Astrocyte (in vitro differentiated cells and primary cell): ENCODE data around the gene GLP1R.

Experiments
- EZH2 ChIP-seq: IDR thresholded peaks from 2 replicates; pipeline ENCODE4 v1.6.1; 2012; ENCODE audit warnings: mild to moderate bottlenecking, low read length, inconsistent platforms; ENCODE audit not compliant: insufficient read depth
- TF ChIP-seq, protein P1 (sequence below): IDR thresholded peaks from 2 replicates; pipeline ENCODE4 v1.5.1; 2011; ENCODE audit warnings: low read depth, mild to moderate bottlenecking, inconsistent platforms, low read length, moderate library complexity; ENCODE audit not compliant: insufficient read depth

DNA sequence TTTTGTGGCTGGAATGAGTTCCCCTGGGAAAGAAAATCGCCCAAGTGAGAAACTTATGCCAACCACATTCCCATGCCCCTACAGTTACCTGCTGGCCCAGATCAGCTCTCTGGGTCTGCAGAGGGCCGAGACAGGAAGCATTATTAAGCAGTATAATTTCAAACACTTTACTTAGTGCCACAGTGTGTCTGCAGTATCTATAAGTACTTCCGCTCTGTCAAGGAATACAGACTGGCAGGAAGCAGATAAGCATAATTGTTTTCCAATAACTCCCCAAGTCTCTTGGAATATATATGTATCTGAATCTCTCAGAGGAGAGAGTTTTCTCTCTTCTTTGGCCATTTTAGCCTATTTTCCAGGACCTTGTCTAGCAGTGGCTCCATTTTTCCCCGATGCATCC lies 41.5 kb downstream of the GLP1R start:
- TF ChIP-seq, protein P1, sequence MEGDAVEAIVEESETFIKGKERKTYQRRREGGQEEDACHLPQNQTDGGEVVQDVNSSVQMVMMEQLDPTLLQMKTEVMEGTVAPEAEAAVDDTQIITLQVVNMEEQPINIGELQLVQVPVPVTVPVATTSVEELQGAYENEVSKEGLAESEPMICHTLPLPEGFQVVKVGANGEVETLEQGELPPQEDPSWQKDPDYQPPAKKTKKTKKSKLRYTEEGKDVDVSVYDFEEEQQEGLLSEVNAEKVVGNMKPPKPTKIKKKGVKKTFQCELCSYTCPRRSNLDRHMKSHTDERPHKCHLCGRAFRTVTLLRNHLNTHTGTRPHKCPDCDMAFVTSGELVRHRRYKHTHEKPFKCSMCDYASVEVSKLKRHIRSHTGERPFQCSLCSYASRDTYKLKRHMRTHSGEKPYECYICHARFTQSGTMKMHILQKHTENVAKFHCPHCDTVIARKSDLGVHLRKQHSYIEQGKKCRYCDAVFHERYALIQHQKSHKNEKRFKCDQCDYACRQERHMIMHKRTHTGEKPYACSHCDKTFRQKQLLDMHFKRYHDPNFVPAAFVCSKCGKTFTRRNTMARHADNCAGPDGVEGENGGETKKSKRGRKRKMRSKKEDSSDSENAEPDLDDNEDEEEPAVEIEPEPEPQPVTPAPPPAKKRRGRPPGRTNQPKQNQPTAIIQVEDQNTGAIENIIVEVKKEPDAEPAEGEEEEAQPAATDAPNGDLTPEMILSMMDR = no peak
- TF ChIP-seq EZH2 = no peak
